Measurements from ENCODE around the gene PDGFB.

The PDGFB gene

GRCh38 chr22:39181356-39181755 lies 63.4 kb downstream of the PDGFB start:
- TF ChIP-seq CTCF (IDR thresholded peaks at IDR 0.05): no peak
- Histone ChIP-seq H3K9me3 (no peaks in the 10 kb centered on the region), H3K4me1 (ENCODE audit: control insufficient read depth in 1 of 2, insufficient read depth in 1 of 2, low read depth in 1 of 2, low read length in 1 of 2) (peaks cover 10 to 14% of the 10 kb centered on the region in 2 experiments), H3K27me3 (peaks cover 15% of the 10 kb centered on the region), H3K27ac (no peak overlapping the region), H3K4me3 (ENCODE audit: low read depth in 1 of 2, low read length in 1 of 2) (no peak overlapping the region), H3K36me3 (no peaks in the 10 kb centered on the region)

GRCh38 chr22:39179841-39180335 lies 64.9 kb downstream of the PDGFB start:
- Histone ChIP-seq H3K4me1 (ENCODE audit: control insufficient read depth in 1 of 2, insufficient read depth in 1 of 2, low read depth in 1 of 2, low read length in 1 of 2) (peaks cover 11 to 15% of the 10 kb centered on the region in 2 experiments), H3K27ac (no peak overlapping the region), H3K9me3 (no peaks in the 10 kb centered on the region), H3K27me3 (peaks cover 7% of the 10 kb centered on the region), H3K36me3 (no peaks in the 10 kb centered on the region), H3K4me3 (ENCODE audit: low read depth in 1 of 2, low read length in 1 of 2) (no peak overlapping the region)
- TF ChIP-seq CTCF (IDR thresholded peaks at IDR 0.05): no peak

- H3K4me3 ChIP-seq (ENCODE audit: low read depth in 1 of 2, low read length in 1 of 2): no peak overlapping the region
- peaks cover 10% of the 10 kb centered on the region for H3K27me3 ChIP-seq
- H3K36me3 ChIP-seq: no peaks in the 10 kb centered on the region
- H3K9me3 ChIP-seq: no peaks in the 10 kb centered on the region
- H3K4me1 ChIP-seq (ENCODE audit: control insufficient read depth in 1 of 2, insufficient read depth in 1 of 2, low read depth in 1 of 2, low read length in 1 of 2): peaks cover 12 to 15% of the 10 kb centered on the region in 2 experiments
- no peak overlapping the region for H3K27ac ChIP-seq
- TF ChIP-seq CTCF (IDR thresholded peaks at IDR 0.05): no peak
These were observed 65.4 kb downstream of the PDGFB start for GRCh38 chr22:39179401-39179827.

DNA sequence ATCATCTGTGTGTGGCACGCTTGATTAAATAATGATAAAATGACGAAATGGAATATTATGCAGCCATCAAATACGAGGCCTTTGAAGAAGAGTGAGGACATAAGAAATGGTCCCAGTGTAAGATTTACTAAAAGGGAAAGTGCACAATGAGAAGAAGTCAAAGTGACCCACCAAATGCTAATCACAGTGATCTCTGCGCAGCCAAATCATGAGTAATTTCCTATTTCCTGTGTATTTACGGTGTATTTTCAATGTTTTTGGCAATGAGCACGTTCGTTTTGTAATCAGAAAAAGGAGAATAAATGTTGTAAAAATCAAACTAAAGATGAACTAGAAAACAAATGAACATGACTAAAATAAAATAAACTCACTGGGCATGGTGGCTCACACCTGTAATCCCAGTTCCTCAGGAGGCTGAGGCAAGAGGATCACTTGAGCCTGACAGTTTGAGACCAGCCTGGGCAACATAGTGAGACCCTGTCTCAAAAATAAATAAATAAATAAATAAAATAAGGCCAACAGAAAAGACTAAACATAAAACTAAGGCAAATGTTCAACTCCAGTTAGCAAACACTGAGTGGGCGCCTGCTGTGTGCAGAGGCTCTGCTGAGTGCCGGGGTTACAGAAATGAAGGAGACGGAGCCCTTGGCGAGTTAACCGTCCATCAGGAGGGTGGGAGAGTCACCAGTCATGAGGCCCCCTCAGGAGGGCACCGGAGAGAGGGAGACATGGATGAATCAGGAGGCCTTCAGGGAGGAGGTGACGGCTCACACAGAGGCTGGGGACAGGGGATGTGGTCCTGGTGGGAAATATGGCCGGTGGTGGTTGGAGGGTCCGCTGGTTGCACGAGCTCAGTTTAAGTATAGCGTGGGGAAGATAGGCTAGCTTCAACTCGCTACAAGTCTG lies 66.3 kb downstream of the PDGFB start:
- H3K4me1 ChIP-seq (ENCODE audit: control insufficient read depth in 1 of 2, insufficient read depth in 1 of 2, low read depth in 1 of 2, low read length in 1 of 2): peaks cover 22 to 25% of the 10 kb centered on the region in 2 experiments
- no peaks in the 10 kb centered on the region for H3K9me3 ChIP-seq
- no peak overlapping the region for H3K27ac ChIP-seq
- no peak overlapping the region for H3K4me3 ChIP-seq (ENCODE audit: low read depth in 1 of 2, low read length in 1 of 2)
- no peaks in the 10 kb centered on the region for H3K36me3 ChIP-seq
- peaks cover 4% of the 10 kb centered on the region for H3K27me3 ChIP-seq
- no peak for TF ChIP-seq CTCF (IDR thresholded peaks at IDR 0.05)

GRCh38 chr22:39177791-39178190 lies 67.0 kb downstream of the PDGFB start:
- H3K27ac ChIP-seq: no peak overlapping the region
- no peak for TF ChIP-seq CTCF (IDR thresholded peaks at IDR 0.05)
- H3K9me3 ChIP-seq: no peaks in the 10 kb centered on the region
- H3K4me3 ChIP-seq (ENCODE audit: low read depth in 1 of 2, low read length in 1 of 2): no peak overlapping the region
- no peaks in the 10 kb centered on the region for H3K36me3 ChIP-seq
- peaks cover 28 to 32% of the 10 kb centered on the region in 2 experiments for H3K4me1 ChIP-seq (ENCODE audit: control insufficient read depth in 1 of 2, insufficient read depth in 1 of 2, low read depth in 1 of 2, low read length in 1 of 2)
- peaks cover 4% of the 10 kb centered on the region for H3K27me3 ChIP-seq

All from neutrophil (primary cell).